Ascending aorta (tissue), 2 donors: Measurements from ENCODE around the gene RGS6. TPM values are rescaled to one million over a fixed set of nuclear protein-coding genes. Genes with fewer than 3 reads are reported as not detected.
"Not testable (repeated sequence)": the region's sequence is repeated elsewhere in the genome, so short reads cannot be mapped to it uniquely, and the experiment has no call there.

Experiments
- DNase-seq, 2 donors: peaks; one replicate each; pipeline ENCODE4 v3.0.0-alpha.2; 2019; ENCODE audit warnings: low spot score in 2 of 2
- H3K27ac ChIP-seq, 2 donors: fragments of 200-600 bp; sonication (generic); one replicate each; pipeline ENCODE4 v1.5.1; 2016 to 2017; ENCODE audit warnings: mild to moderate bottlenecking in 1 of 2
- H3K27me3 ChIP-seq: fragments of 200-600 bp; sonication (generic); one replicate; pipeline ENCODE4 v1.5.1; 2017
- H3K36me3 ChIP-seq, 2 donors: fragments of 200-600 bp; sonication (generic); one replicate each; pipeline ENCODE4 v1.5.1; 2016
- H3K4me1 ChIP-seq, 2 donors: fragments of 200-600 bp; sonication (generic); one replicate each; pipeline ENCODE4 v1.5.1; 2016 to 2017; ENCODE audit warnings: mild to moderate bottlenecking in 1 of 2
- H3K4me3 ChIP-seq, 2 donors: fragments of 200-600 bp; sonication (generic); one replicate each; pipeline ENCODE4 v1.5.1; 2016 to 2017; ENCODE audit warnings: mild to moderate bottlenecking in 1 of 2
- H3K9me3 ChIP-seq, 2 donors: fragments of 200-600 bp; sonication (generic); one replicate each; pipeline ENCODE4 v1.5.1; 2016
- intact Hi-C: fragments of 100-400 bp; cut with DNase I; formaldehyde crosslinking; loops from one replicate; pipeline ENCODE4 v1.15.1; 2023
- total RNA-seq: library from RNA; depleted of rRNA; stranded (reverse); fragments of >200 nt; gene quantifications from one replicate; pipeline ENCODE4 v1.1.0, GENCODE V29; 2016
- TF ChIP-seq, protein P1 (sequence below), 3 experiments: fragments of 200-600 bp in 2 of 3; fragments of 450-650 bp in 1 of 3; sonication (generic) in 2 of 3; IDR thresholded peaks; one replicate each; pipeline ENCODE4 v1.5.1; 2016 to 2019; ENCODE audit warnings: antibody characterized with exemption in 3 of 3, mild to moderate bottlenecking in 1 of 3, moderate library complexity in 1 of 3

RGS6 gene
- total RNA-seq, 1 donor from 2014 or later: 0.11 TPM

DNA sequence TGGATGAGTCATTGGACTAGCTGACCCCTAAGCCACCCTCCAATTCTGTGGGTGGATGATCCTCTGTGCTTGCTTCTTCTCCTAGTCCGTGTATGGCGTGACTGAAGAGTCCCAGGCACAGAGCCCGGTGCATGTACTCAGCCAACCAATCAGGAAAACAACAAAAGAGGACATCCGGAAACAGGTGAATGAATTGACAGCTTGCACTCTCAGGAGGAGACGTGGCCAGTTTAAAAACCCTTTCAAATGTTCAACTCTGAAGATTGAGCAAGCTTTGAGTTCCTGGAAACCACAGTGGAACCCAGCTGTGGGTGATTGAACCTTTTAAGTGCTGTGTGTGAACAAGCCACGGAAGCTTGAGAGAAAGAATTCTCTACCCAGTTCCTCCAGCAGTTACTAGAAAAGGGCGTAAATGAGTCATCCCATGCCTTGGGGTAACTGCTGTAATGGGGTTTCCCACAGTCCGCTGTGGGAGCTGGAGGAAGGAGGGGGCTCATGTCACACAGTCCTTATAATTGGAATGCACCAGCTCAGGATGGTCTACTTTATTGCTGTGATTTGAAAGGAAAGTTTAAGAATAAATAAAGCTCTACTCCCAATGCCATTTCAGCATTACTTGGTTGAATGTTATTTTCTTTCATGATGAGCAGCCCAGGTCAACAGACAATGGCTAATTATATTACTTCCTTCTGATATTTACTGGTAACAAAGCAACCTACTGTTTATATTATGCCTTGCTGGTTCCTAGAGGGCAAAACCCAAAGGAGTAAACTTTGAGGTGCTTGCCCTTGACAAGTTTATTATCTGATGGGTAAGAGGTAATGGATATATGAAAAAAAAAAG, 544.6 kb downstream of the RGS6 start:
- no peak for DNase-seq
- intact Hi-C loops: no loop called here
- no peaks in the 10 kb centered on the region for H3K9me3 ChIP-seq

DNA sequence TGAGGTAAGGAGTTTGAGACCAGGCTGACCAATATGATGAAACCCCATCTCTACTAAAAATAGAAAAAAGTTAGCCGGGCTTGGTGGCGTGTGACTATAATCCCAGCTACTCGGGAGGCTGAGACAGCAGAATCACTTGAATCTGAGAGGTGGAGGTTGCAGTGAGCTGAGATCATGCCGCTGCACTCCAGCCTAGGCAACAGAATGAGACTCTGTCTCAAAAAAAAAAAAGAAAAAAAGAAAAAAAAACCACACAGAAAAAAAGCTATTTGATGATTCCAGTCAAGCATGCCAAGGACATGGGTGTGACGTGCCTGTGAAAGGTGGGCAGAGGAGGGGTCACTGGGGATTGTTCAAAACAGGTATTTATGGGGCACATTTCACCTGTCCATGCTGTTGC, 545.3 kb downstream of the RGS6 start:
- H3K27me3 ChIP-seq, H3K4me3 ChIP-seq, H3K4me1 ChIP-seq, DNase-seq, intact Hi-C loops, H3K36me3 ChIP-seq, H3K9me3 ChIP-seq, H3K27ac ChIP-seq: not testable (repeated sequence)

More for the DNA sequence above, 544.6 kb downstream of the RGS6 start:
- no peaks in the 10 kb centered on the region for H3K27me3 ChIP-seq
- no peaks in the 10 kb centered on the region for H3K36me3 ChIP-seq
- TF ChIP-seq, protein P1, sequence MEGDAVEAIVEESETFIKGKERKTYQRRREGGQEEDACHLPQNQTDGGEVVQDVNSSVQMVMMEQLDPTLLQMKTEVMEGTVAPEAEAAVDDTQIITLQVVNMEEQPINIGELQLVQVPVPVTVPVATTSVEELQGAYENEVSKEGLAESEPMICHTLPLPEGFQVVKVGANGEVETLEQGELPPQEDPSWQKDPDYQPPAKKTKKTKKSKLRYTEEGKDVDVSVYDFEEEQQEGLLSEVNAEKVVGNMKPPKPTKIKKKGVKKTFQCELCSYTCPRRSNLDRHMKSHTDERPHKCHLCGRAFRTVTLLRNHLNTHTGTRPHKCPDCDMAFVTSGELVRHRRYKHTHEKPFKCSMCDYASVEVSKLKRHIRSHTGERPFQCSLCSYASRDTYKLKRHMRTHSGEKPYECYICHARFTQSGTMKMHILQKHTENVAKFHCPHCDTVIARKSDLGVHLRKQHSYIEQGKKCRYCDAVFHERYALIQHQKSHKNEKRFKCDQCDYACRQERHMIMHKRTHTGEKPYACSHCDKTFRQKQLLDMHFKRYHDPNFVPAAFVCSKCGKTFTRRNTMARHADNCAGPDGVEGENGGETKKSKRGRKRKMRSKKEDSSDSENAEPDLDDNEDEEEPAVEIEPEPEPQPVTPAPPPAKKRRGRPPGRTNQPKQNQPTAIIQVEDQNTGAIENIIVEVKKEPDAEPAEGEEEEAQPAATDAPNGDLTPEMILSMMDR (IDR thresholded peaks at IDR 0.05): no peak
- no peaks in the 10 kb centered on the region for H3K4me1 ChIP-seq
- H3K4me3 ChIP-seq: no peak overlapping the region
- no peak overlapping the region for H3K27ac ChIP-seq

DNA sequence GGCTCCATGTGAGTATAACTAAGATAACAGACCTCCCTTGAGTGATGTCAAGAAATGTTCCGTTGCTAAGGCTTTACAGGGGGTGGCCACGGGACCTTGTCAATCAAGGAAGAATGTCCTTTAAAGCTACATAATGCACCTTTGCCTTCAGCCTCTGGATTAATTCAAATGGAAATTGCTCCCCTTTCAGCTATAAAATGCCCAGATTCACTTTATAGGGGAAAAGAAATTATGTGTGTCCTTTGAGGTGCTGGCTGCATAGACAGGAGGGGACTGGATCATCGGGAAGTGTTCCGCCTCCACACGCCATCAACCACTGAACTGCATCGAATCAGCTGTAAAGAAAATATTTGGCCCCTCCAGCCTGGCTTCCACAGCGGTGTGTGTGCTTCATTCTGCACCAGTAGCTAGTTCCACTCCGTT, 546.3 kb downstream of the RGS6 start:
- Histone ChIP-seq H3K36me3 (no peaks in the 10 kb centered on the region), H3K4me3 (no peak overlapping the region), H3K9me3 (no peaks in the 10 kb centered on the region), H3K27me3 (no peaks in the 10 kb centered on the region), H3K4me1 (no peaks in the 10 kb centered on the region), H3K27ac (no peak overlapping the region)
- intact Hi-C loops: no loop called here
- DNase-seq: no peak
- TF ChIP-seq, protein P1 (IDR thresholded peaks at IDR 0.05): no peak

DNA sequence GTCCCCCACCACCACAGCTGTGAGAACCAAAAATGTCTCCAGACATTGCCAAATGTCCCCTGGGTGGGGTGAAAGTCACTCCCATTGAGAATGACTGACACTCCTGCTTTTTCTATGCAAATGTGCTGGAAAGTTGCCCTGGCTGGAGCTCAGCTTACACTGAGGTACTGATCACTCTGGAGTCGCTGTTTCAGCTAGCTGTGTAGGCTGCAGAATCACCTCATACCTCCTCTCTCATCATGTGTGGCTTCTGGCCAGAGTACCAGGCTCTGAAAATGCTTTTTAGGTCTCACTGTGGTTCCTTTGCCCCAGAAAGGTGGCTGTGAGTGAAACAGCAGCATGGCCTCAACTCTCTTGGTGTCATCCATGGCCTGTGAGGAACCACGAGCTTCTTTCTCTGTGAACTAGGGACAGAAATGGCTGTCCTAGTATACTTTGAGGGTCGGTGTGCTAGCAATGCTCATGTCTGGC, 547.3 kb downstream of the RGS6 start:
- no peak for DNase-seq
- Histone ChIP-seq H3K4me3 (no peak overlapping the region), H3K27me3 (no peaks in the 10 kb centered on the region), H3K9me3 (no peaks in the 10 kb centered on the region), H3K27ac (no peak overlapping the region), H3K36me3 (no peaks in the 10 kb centered on the region), H3K4me1 (no peaks in the 10 kb centered on the region)
- intact Hi-C loops: no loop called here
- TF ChIP-seq, protein P1 (IDR thresholded peaks at IDR 0.05): no peak

DNA sequence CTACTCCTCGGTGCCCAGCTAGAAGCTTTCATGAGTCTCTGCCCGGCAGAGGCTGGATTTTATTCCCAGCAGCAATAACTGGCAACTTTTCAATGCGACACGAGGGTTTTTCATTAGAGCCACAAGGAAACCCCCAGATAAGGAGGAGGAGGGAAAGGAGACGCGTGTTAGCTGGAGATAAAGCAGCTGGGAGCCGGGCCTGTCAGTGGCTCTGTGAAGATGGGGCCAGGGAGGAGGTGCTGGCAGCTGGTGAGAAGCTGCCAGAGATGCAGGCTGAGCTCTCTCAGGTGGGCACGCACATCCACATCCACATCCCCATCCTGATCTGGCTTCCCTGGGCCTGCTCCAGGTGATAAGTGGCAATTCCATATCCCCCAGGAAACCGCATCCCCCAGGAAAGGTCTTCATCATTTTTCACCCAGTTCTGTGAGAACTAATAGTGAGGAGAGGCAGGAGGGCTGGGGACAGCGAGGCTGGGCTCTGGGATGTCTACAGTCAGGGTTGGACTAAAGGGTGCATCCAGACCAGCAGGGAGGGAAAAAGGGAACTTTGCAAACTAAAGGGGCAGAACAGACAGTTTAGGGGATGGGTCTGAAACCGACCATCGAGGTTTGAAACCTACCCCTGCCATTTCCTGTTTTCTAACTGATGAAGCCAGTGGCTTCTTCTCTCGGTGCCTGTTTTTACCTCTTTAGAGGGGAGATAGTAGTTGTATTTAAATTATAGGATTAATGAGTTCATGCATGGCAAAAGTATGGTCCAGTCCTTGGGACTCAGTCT, 548.4 kb downstream of the RGS6 start:
- no peaks in the 10 kb centered on the region for H3K4me1 ChIP-seq
- H3K36me3 ChIP-seq: no peaks in the 10 kb centered on the region
- H3K4me3 ChIP-seq: no peak overlapping the region
- intact Hi-C loops: no loop called here
- H3K27me3 ChIP-seq: no peaks in the 10 kb centered on the region
- TF ChIP-seq, protein P1 (IDR thresholded peaks at IDR 0.05): no peak
- DNase-seq: no peak
- H3K9me3 ChIP-seq: no peaks in the 10 kb centered on the region
- H3K27ac ChIP-seq: no peak overlapping the region

DNA sequence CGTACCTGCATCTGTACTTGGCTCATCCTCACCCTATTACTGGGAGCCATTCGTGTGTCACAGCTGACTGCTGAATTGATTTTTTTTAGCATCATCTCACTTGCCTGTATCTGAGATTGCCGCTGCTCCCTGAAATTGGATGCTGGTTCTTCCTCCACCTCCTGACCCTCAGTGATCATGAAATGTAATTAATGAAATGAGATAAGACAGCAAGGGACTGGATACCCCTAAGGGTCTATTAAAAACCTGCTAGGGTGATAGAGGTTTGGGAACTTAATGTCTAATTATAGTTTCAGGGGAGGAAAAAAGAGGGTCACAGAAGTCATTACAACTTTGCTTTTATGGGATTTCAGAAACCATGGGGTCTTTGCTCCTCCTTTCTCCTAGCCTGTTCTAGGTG, 551.1 kb downstream of the RGS6 start:
- DNase-seq: no peak
- Histone ChIP-seq H3K27ac (no peak overlapping the region), H3K9me3 (no peaks in the 10 kb centered on the region), H3K27me3 (no peaks in the 10 kb centered on the region), H3K36me3 (no peaks in the 10 kb centered on the region), H3K4me1 (no peaks in the 10 kb centered on the region), H3K4me3 (no peak overlapping the region)
- intact Hi-C loops: no loop called here
- TF ChIP-seq, protein P1 (IDR thresholded peaks at IDR 0.05): no peak
